Pons (tissue), 1 donor: Measurements from ENCODE around the gene MON2.
"Not testable (repeated sequence)": the region's sequence is repeated elsewhere in the genome, so short reads cannot be mapped to it uniquely, and the experiment has no call there.

Source experiments
- DNase-seq: peaks from one replicate; pipeline ENCODE4 v3.0.0-alpha.2; 2016; ENCODE audit warnings: low spot score

MON2 gene

GRCh38 chr12:62543741-62544140, 77.1 kb downstream of the MON2 start:
- no peak for DNase-seq

GRCh38 chr12:62552906-62553556, 86.4 kb downstream of the MON2 start:
- no peak for DNase-seq

GRCh38 chr12:62559366-62559765, 92.7 kb downstream of the MON2 start:
- DNase-seq = not testable (repeated sequence)

DNA sequence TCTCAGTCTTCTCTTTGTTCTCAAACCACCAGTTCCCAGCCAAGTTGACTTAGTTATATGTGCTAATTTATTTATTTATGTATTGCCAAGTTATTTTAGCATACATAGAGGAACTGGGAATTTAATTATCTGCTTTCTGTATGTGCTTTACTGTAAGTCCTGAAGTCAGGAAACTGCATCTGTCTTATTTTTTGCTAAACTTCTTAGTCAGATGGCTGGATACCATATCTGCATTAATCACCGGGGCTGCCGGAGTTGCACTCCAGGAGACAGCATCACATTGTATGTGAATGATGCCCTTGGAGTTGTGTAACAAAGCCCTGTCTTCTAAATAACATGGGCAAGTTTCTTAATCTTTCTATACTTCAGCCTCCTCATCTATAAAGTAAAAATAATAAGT, 96.2 kb downstream of the MON2 start:
- peak; percentile 47 for DNase-seq

GRCh38 chr12:62575036-62575435, 108.4 kb downstream of the MON2 start:
- no peak for DNase-seq

- no peak for DNase-seq
These were observed 109.9 kb downstream of the MON2 start for GRCh38 chr12:62576503-62576902.

DNA sequence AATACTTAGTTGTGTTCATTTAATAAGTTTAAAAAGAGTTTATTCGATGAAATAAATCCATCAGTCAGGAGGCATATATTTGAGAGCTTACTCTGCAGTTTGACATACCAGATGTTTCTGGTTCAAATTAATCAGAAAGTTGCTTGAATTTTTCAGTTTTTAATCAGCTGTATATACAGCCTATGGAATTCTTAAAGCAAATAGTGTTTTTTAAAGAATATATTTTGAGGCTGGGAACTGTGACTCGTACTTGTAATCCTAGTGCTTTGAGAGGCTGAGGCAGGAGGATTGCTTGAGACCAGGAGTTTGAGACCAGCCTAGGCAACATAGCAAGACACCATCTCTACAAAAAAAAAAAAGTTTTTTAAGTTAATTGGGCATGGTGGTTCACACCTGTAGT, 112.1 kb downstream of the MON2 start:
- no peak for DNase-seq

DNA sequence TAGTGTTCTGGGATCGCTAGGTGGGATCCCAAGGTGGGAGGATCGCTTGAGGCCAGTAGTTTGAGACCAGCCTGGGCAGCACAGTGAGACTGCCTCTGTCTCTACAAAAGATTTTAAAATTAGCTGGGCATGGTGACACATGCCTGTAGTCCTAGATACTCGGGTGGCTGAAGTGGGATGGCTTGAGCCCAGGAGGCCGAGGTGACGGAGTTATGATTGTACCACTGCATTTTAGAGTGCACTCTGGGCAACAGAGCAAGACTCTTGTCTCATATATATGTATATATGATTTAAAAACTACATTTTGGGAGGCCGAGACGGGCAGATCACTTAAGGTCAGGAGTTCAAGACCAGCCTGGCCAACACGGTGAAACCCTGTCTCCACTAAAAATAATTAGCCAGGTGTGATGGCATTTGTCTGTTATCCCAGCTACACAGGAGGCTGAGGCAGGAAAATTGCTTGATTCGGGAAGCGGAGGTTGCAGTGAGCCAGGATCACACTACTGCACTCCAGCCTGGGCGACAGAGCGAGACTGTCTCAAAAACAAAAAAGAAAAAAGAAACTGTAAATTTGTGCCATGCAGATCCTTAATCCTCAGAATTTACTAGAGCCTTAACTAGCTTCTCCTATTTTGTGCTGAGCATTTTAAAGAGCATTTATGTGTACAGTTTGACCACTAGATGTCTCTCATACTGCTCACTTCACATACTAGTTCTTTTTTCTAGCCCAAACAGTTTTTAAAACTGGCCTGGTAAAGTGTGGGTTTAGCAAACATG, 114.8 kb downstream of the MON2 start:
- peak; percentile 78 for DNase-seq

DNA sequence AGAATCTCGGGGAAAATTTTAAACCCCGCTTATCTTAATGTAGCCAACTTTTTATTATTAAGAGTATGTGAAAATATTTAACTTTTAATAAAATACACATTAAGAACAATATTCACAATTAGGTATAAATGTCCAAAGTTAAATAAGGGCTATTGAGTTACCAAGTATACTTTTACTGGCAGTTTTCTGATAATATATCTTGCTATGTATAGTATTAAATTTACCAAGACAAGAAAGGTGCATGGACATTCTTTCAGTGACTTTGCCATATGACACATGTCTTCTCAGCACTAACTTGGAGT, 115.4 kb downstream of the MON2 start:
- DNase-seq = no peak

DNA sequence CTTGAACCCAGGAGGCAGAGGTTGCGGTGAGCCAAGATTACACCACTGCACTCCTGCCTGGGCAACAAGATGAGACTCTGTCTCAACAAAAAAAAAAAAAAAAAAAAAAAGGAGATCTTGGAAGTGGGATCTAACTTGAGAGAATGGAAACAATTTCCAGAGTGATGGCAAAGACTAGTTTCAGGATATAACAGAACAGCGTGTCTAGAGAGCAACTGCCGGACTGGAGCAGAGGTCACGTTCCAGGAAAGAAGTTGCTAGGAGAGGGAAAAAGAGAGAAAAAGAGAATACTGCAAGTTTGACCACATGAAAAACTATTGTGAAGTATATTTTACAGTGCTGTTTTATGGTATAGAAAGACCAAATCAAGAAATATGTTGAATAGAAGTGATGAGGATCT, 118.0 kb downstream of the MON2 start:
- DNase-seq = no peak

GRCh38 chr12:62586850-62587249, 120.2 kb downstream of the MON2 start:
- no peak for DNase-seq

DNA sequence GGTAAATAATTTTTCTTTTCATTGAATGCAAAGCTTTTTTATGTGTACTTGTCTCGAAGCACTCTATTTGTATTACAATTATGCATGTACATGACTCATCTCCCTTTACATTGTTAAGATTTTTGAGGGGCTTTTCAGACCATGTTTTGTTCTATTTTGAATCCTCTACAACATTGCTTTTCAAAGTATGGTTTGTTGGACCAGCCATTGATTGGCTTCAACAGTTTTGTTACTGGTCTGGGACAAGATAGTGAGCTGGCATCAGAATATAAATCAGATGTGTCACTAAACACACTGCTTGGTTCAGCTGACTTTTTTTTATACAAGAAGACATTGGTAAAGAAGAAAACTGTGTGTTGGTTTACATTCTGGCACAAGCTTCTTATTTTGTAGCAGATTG, 122.3 kb downstream of the MON2 start:
- DNase-seq = no peak

DNA sequence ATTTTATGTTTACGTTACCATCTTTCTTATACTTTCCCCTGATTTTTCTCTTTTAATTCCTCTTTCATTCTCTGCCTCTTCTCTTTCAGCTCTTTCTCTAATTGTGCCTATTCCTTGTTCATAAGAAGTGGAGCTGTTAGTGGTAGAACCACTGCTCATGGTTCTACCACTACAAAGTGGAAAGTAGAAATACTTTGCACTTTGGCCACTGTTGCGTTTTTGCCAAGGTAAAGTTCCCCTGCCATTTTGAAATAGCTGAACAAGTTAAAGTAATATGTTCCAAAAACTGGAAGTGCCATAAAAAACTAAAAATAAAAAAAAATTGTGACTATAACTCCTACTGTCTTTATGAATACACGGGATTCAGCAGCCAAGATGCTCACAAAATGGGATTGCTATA, 130.6 kb downstream of the MON2 start:
- no peak for DNase-seq

DNA sequence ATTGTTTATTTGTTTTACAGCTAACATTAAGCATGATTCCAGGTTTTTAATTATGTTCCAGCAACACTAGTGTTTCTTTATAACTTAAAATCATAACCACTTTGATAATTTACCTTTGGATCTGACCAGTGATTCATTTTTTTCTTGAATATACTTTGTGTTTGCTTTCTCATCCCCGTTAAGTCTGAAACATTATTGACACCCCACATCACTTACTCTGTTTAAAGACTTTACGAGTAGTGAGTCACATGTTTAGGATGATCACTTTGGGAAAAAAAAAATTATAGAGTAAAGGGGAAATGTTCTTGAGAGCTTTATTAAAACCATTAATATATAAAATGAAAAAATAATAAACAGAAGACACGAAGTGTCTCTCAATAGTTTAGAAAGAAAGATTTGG, 132.2 kb downstream of the MON2 start:
- DNase-seq = no peak

DNA sequence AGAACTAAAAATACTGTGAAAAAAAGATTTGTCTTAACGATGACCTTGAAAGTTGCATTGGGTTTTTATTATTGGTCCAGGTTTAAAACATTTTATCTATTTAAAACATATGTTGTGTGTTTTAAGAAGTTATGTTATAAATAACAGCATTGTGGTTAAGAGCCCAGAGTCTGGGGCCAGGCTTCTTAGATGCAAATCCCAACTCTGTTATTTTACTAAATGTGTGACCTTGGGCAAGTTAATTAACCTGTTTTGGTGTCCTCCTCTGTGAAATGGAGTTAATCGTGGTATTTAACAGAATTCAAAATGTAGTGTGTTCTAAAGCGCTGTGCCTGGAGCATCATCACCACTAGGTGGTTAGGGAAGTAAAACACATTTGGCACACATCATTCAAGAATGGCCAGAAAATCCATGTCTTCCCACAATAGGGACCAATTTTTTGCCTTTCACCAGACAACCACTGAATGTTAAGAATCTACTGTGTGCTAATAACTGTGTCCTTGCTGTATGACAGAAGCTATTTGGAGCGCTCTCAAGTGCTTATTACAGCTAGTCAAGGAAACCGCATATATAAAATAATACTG, 133.3 kb downstream of the MON2 start:
- no peak for DNase-seq

DNA sequence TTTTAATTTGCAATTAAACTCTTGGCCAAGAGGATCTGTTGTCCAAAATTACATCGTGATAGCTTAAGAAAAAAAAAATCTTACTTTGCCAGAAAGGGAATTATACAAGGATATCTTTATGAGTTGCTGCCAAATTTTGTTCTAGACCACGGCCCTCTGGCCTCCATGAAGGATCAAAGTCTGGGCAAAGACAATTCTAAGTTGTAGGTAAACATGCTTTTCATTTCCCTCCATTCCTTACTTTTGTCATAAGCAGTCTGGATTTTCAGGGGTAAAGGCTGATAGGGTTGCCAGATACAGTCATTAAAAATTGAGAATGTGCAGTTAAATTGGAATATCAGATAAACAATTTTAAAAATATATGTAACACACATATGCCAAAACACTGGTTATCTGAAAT, 135.1 kb downstream of the MON2 start:
- peak; percentile 33 for DNase-seq

- peak; percentile 86 for DNase-seq
These were observed 135.8 kb downstream of the MON2 start for GRCh38 chr12:62602255-62603060.

- peak; percentile 91 for DNase-seq
These were observed 136.6 kb downstream of the MON2 start for GRCh38 chr12:62603061-62603810.

GRCh38 chr12:62603811-62604098, 137.1 kb downstream of the MON2 start:
- peak; percentile 42 for DNase-seq

DNA sequence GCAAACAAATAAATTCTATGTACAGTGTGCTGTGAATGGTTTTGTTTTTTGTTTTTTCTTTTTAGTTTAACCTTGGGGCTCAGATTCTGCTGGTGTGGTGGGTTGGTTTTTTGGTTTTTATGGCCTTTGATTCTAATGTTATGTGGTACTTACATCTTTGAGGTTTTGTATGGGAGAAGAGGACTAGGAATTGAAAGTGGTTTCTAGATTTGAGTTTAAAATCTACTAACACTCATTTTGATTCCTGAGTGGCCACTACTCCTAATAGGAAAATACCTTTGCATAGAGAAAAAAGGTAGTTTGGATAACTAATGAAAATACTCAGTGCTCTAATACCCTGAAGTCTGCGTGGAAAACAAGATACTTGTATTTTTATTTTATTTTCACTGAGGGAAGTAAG, 137.7 kb downstream of the MON2 start:
- no peak for DNase-seq

GRCh38 chr12:62604871-62605270, 138.2 kb downstream of the MON2 start:
- no peak for DNase-seq

- no peak for DNase-seq
These were observed 139.4 kb downstream of the MON2 start for GRCh38 chr12:62605981-62606380.
